GM12878 (cell line): ENCODE results near the gene IFITM5. TPM values are rescaled to one million over a fixed set of nuclear protein-coding genes. Genes with fewer than 3 reads are reported as not detected.
"Not testable (repeated sequence)": the region's sequence is repeated elsewhere in the genome, so short reads cannot be mapped to it uniquely, and the experiment has no call there.

Experiments
- ATAC-seq: fragments of 200-7000 bp; cut with Tn5 transposase; 3 replicates; pipeline ENCODE4 v1.9.1; 2020; ENCODE audit warnings: mild to moderate bottlenecking, moderate library complexity
- BruUV-seq: library from RNA; stranded (reverse); fragments of 400-500 nt; replicated peaks from 2 replicates; lab custom pipeline; 2021; lab: Mats Ljungman, UMichigan
- CTCF ChIA-PET: fragments of 300-600 bp; sonication (Branson Sonifier 250); formaldehyde crosslinking; extraction: SDS; loops from one replicate; lab custom pipeline; 2021; ENCODE audit warnings: inconsistent platforms; lab: Yijun Ruan, JAX
- POLR2A ChIA-PET: fragments of 350-600 bp; formaldehyde crosslinking; extraction: SDS; loops from one replicate; lab custom pipeline; 2021; ENCODE audit warnings: inconsistent platforms; lab: Charles Lee
- RAD21 ChIA-PET: fragments of 300-600 bp; sonication (Branson Sonifier 250); formaldehyde crosslinking; loops from one replicate; lab custom pipeline; 2023; ENCODE audit warnings: antibody characterized with exemption; ENCODE audit not compliant: unreplicated experiment; lab: Charles Lee
- SMC1A ChIA-PET: fragments of 300-600 bp; sonication (Branson Sonifier 250); formaldehyde crosslinking; loops from one replicate; lab custom pipeline; 2023; ENCODE audit not compliant: unreplicated experiment, uncharacterized antibody; lab: Charles Lee
- DNase-seq: peaks from one replicate; pipeline ENCODE4 v3.0.0-alpha.2; 2011; ENCODE audit warnings: low read depth, low spot score
- FAIRE-seq: peaks from 3 replicates; lab custom pipeline; 2011; peaks lifted over from hg19 to GRCh38; lab: Jason Lieb, UNC
- H2AFZ ChIP-seq: 2 replicates; pipeline ENCODE4 v1.6.0; 2011; ENCODE audit warnings: low read depth, low read length, control low read depth; ENCODE audit not compliant: control insufficient read depth
- H3K27ac ChIP-seq: 2 replicates; pipeline ENCODE4 v1.5.1; 2011; ENCODE audit warnings: control low read depth; ENCODE audit not compliant: control insufficient read depth, insufficient read depth
- H3K27me3 ChIP-seq, 2 experiments: replicated peaks in 1 of 2; 2 replicates each; pipeline versions ENCODE4 v1.6.0 to v1.6.1; 2011; ENCODE audit warnings: low read length in 1 of 2; ENCODE audit not compliant: control insufficient read depth in 2 of 2, insufficient read depth in 2 of 2
- H3K36me3 ChIP-seq, 2 experiments: 2 replicates each; pipeline ENCODE4 v1.5.1; 2011; ENCODE audit warnings: low read length in 1 of 2; ENCODE audit not compliant: control insufficient read depth in 2 of 2, insufficient read depth in 2 of 2
- H3K4me1 ChIP-seq: 2 replicates; pipeline ENCODE4 v1.6.1; 2011; ENCODE audit warnings: mild to moderate bottlenecking, low read length, moderate library complexity, mixed read lengths; ENCODE audit not compliant: control insufficient read depth, insufficient read depth
- H3K4me2 ChIP-seq: 2 replicates; pipeline ENCODE4 v1.6.0; 2011; ENCODE audit warnings: control low read depth; ENCODE audit not compliant: control insufficient read depth, insufficient read depth
- H3K4me3 ChIP-seq: fragments of 200-600 bp; sonication (generic); 2 replicates; pipeline ENCODE4 v1.5.1; 2016
- H3K79me2 ChIP-seq: 2 replicates; pipeline ENCODE4 v1.6.0; 2011; ENCODE audit warnings: low read length; ENCODE audit not compliant: control insufficient read depth, insufficient read depth
- H3K9ac ChIP-seq: 2 replicates; pipeline ENCODE4 v1.8.0; 2011; ENCODE audit warnings: low read length, control low read depth, mixed read lengths; ENCODE audit not compliant: control insufficient read depth, insufficient read depth
- H3K9me3 ChIP-seq: replicated peaks from 3 replicates; pipeline ENCODE4 v1.5.1; 2011; ENCODE audit warnings: mild to moderate bottlenecking, low read length; ENCODE audit not compliant: control insufficient read depth, insufficient read depth
- H4K20me1 ChIP-seq: 2 replicates; pipeline ENCODE4 v1.6.0; 2011; ENCODE audit not compliant: control insufficient read depth, insufficient read depth
- BMI1 ChIP-seq: fragments of 450-650 bp; IDR thresholded peaks from 2 replicates; pipeline ENCODE4 v1.6.1; 2016; ENCODE audit warnings: mild to moderate bottlenecking, moderate library complexity, borderline replicate concordance
- HDAC2 ChIP-seq: fragments of 200-600 bp; sonication (generic); IDR thresholded peaks from 2 replicates; pipeline ENCODE4 v1.6.1; 2017
- IRF3 ChIP-seq: fragments of 450-650 bp; IDR thresholded peaks from 2 replicates; pipeline ENCODE4 v1.6.1; 2014; ENCODE audit warnings: mild to moderate bottlenecking
- WGBS: methylation state at CpG from one replicate; pipeline ENCODE4 v1.1.6; 2016; ENCODE audit warnings: low lambda C conversion rate; ENCODE audit not compliant: insufficient replicate concordance, insufficient coverage; ENCODE audit errors: missing lambda C conversion rate; 5-methylcytosine and 5-hydroxymethylcytosine counted together
- in situ Hi-C: fragments of 300-500 bp; cut with MboI; formaldehyde crosslinking; loops from 9 replicates; pipeline ENCODE4 v1.14.3; 2018; ENCODE audit warnings: mixed read lengths
- intact Hi-C: fragments of 100-400 bp; cut with micrococcal nuclease; formaldehyde crosslinking; loops from one replicate; pipeline ENCODE4 v1.14.2; 2022; ENCODE audit not compliant: unreplicated experiment
- polyA plus RNA-seq, 11 experiments: library from polyadenylated mRNA; depleted of rRNA in 4 of 11; unstranded in 6 of 11; stranded (reverse) in 5 of 11; fragments of >200 nt; fragmentation: Nextera tagmentation in 4 of 11; fragmentation: Illumina TruSeq in 1 of 11; extraction: Ambion mirVana in 4 of 11; extraction: Trizol in 1 of 11; gene quantifications; 1 replicate in 1 of 11; 2 replicates in 10 of 11; pipeline versions ENCODE4 v1.2.1 to v1.2.3, GENCODE V29; 2011 to 2016; ENCODE audit warnings: inconsistent platforms in 2 of 11, missing spikeins in 2 of 11, low read depth in 1 of 11
- total RNA-seq, 4 experiments: library from RNA; depleted of rRNA in 3 of 4; stranded (reverse); fragments of >200 nt in 3 of 4; fragmentation: Illumina TruSeq in 1 of 4; extraction: Trizol in 1 of 4; gene quantifications; 2 replicates each; pipeline versions ENCODE4 v1.2.1 to v1.2.3, GENCODE V29; 2013 to 2021

Gene IFITM5
- total and polyA plus RNA-seq, 10 of the 15 experiments (the other 5 are each of a cell fraction or from before 2014, with no cell fraction given), result not detected

GRCh38 chr11:334264-334994 is 35.1 kb upstream of the IFITM5 start (continued):
- no peak for TF ChIP-seq BMI1
- no peak for TF ChIP-seq IRF3
- no peak for TF ChIP-seq HDAC2

- H4K20me1 ChIP-seq, BruUV-seq, H3K9me3 ChIP-seq, H3K27me3 ChIP-seq, H2AFZ ChIP-seq, H3K27ac ChIP-seq, H3K9ac ChIP-seq, in situ Hi-C loops, FAIRE-seq, SMC1A ChIA-PET, intact Hi-C loops, H3K79me2 ChIP-seq, H3K36me3 ChIP-seq, DNase-seq, ATAC-seq, H3K4me2 ChIP-seq, H3K4me3 ChIP-seq, RAD21 ChIA-PET: not testable (repeated sequence)
- POLR2A ChIA-PET, result interaction anchor here (0.6 to 6.0 kb wide), 2 partner anchors 13 to 30 kb away, joined by 4 to 67 read pairs; no protein-coding TSS in a partner anchor
- peaks cover 29% of the 10 kb centered on the region for H3K4me1 ChIP-seq
- 75% methylated on average over 17 of the region's 17 CpGs for WGBS
- CTCF ChIA-PET, result interaction anchor here (2.5 kb wide), 1 partner anchor 15 kb away, joined by 13 read pairs; no protein-coding TSS in a partner anchor
Observed at GRCh38 chr11:333616-334263, 34.4 kb upstream of the IFITM5 start.
